Esophagus muscularis mucosa (tissue), 4 donors: ENCODE results near the gene QRFPR. TPM values are rescaled to one million over a fixed set of nuclear protein-coding genes. Genes with fewer than 3 reads are reported as not detected.

Source experiments
- DNase-seq: peaks from one replicate; pipeline ENCODE4 v3.0.0-alpha.2; 2017; ENCODE audit errors: extremely low spot score
- H3K27ac ChIP-seq, 4 donors: fragments of 200-600 bp; sonication (generic); replicated peaks in 1 of 4; 1 replicate in 3 of 4; 2 replicates in 1 of 4; pipeline ENCODE4 v1.5.1; 2016 to 2019; ENCODE audit warnings: mild to moderate bottlenecking in 1 of 4
- H3K27me3 ChIP-seq, 4 donors: fragments of 200-600 bp; sonication (generic); one replicate each; pipeline versions ENCODE4 v1.5.1 to v1.6.0; 2016 to 2019
- H3K36me3 ChIP-seq, 4 donors: fragments of 200-600 bp; sonication (generic); one replicate each; pipeline ENCODE4 v1.5.1; 2016 to 2019
- H3K4me1 ChIP-seq, 4 donors: fragments of 200-600 bp; sonication (generic); one replicate each; pipeline ENCODE4 v1.5.1; 2016 to 2019
- H3K4me3 ChIP-seq, 4 donors: fragments of 200-600 bp; sonication (generic); 1 replicate in 2 of 4; 2 replicates in 2 of 4; pipeline ENCODE4 v1.5.1; 2016 to 2019; ENCODE audit warnings: mild to moderate bottlenecking in 4 of 4, moderate library complexity in 1 of 4
- H3K9me3 ChIP-seq, 4 donors: fragments of 200-600 bp; sonication (generic); 1 replicate in 3 of 4; 2 replicates in 1 of 4; pipeline ENCODE4 v1.5.1; 2016 to 2019
- CTCF ChIP-seq, 3 experiments: fragments of 200-600 bp in 2 of 3; fragments of 450-650 bp in 1 of 3; sonication (generic) in 2 of 3; IDR thresholded peaks; one replicate each; pipeline ENCODE4 v1.5.1; 2017 to 2019; ENCODE audit warnings: antibody characterized with exemption in 3 of 3, mild to moderate bottlenecking in 2 of 3, moderate library complexity in 1 of 3
- EP300 ChIP-seq: sonication (generic); formaldehyde crosslinking; IDR thresholded peaks from one replicate; pipeline ENCODE4 v1.6.1; 2017; ENCODE audit warnings: antibody characterized with exemption
- POLR2A ChIP-seq: fragments of 450-650 bp; IDR thresholded peaks from one replicate; pipeline ENCODE4 v1.6.1; 2017; ENCODE audit warnings: antibody characterized with exemption, moderate library complexity, mild to moderate bottlenecking, low read depth
- POLR2AphosphoS5 ChIP-seq, 2 donors: sonication (generic); formaldehyde crosslinking; IDR thresholded peaks; one replicate each; pipeline ENCODE4 v1.6.1; 2017; ENCODE audit warnings: antibody characterized with exemption in 2 of 2
- WGBS: methylation state at CpG from one replicate; pipeline ENCODE4 v1.1.5; 2018; 5-methylcytosine and 5-hydroxymethylcytosine counted together
- intact Hi-C: fragments of 100-400 bp; cut with DNase I; formaldehyde crosslinking; loops from one replicate; pipeline ENCODE4 v1.15.1; 2023
- total RNA-seq, 4 donors: library from RNA; depleted of rRNA; stranded (reverse); fragments of >200 nt; gene quantifications; one replicate each; pipeline versions ENCODE4 v1.1.0 to v1.2.1, GENCODE V29; 2016

QRFPR gene
- total RNA-seq, 4 donors from 2014 or later, result 0.26 TPM; not detected in 3

GRCh38 chr4:121344098-121344497, 36.7 kb downstream of the QRFPR start:
- Histone ChIP-seq H3K27ac (no peak overlapping the region), H3K9me3 (no peaks in the 10 kb centered on the region), H3K4me1 (no peaks in the 10 kb centered on the region), H3K4me3 (no peak overlapping the region), H3K27me3 (no peaks in the 10 kb centered on the region), H3K36me3 (no peaks in the 10 kb centered on the region)
- WGBS, result 81% methylated on average over 1 of the region's 1 CpG
- intact Hi-C loops, result no loop called here
- TF ChIP-seq POLR2A (no peak), POLR2AphosphoS5 (IDR thresholded peaks at IDR 0.05) (no peak), CTCF (IDR thresholded peaks at IDR 0.05) (no peak)
- DNase-seq, result no peak

GRCh38 chr4:121340247-121340646, 40.6 kb downstream of the QRFPR start:
- Histone ChIP-seq H3K27me3 (no peaks in the 10 kb centered on the region), H3K27ac (no peak overlapping the region), H3K36me3 (no peaks in the 10 kb centered on the region), H3K9me3 (no peaks in the 10 kb centered on the region), H3K4me3 (no peak overlapping the region), H3K4me1 (no peaks in the 10 kb centered on the region)
- intact Hi-C loops, result no loop called here
- DNase-seq, result no peak
- no peak for TF ChIP-seq CTCF (IDR thresholded peaks at IDR 0.05)
- TF ChIP-seq EP300, result no peak
- TF ChIP-seq POLR2AphosphoS5 (IDR thresholded peaks at IDR 0.05), result no peak
- no peak for TF ChIP-seq POLR2A
- 86% methylated on average over 2 of the region's 2 CpGs for WGBS

- intact Hi-C loops, result no loop called here
- H3K9me3 ChIP-seq, result no peaks in the 10 kb centered on the region
- H3K4me1 ChIP-seq, result no peaks in the 10 kb centered on the region
- TF ChIP-seq EP300 (no peak), POLR2AphosphoS5 (IDR thresholded peaks at IDR 0.05) (no peak), CTCF (IDR thresholded peaks at IDR 0.05) (no peak)
- H3K4me3 ChIP-seq, result no peak overlapping the region
- no peaks in the 10 kb centered on the region for H3K27me3 ChIP-seq
- 57% methylated on average over 2 of the region's 2 CpGs for WGBS
- no peak for DNase-seq
- no peaks in the 10 kb centered on the region for H3K36me3 ChIP-seq
- H3K27ac ChIP-seq, result no peak overlapping the region
These were observed 41.0 kb downstream of the QRFPR start for GRCh38 chr4:121339824-121340223.

GRCh38 chr4:121339307-121339706, 41.5 kb downstream of the QRFPR start:
- 53% methylated on average over 2 of the region's 2 CpGs for WGBS
- Histone ChIP-seq H3K36me3 (no peaks in the 10 kb centered on the region), H3K4me1 (no peaks in the 10 kb centered on the region), H3K4me3 (no peak overlapping the region), H3K27me3 (no peaks in the 10 kb centered on the region), H3K9me3 (no peaks in the 10 kb centered on the region), H3K27ac (no peak overlapping the region)
- DNase-seq, result no peak
- intact Hi-C loops, result no loop called here
- TF ChIP-seq CTCF (IDR thresholded peaks at IDR 0.05) (no peak), POLR2A (no peak), EP300 (no peak), POLR2AphosphoS5 (IDR thresholded peaks at IDR 0.05) (no peak)

- H3K27me3 ChIP-seq, result no peaks in the 10 kb centered on the region
- no peak for DNase-seq
- H3K9me3 ChIP-seq, result no peaks in the 10 kb centered on the region
- H3K4me3 ChIP-seq, result no peak overlapping the region
- WGBS, result 93% methylated on average over 7 of the region's 7 CpGs
- TF ChIP-seq POLR2AphosphoS5 (IDR thresholded peaks at IDR 0.05) (no peak), POLR2A (no peak), CTCF (IDR thresholded peaks at IDR 0.05) (no peak), EP300 (no peak)
- no peaks in the 10 kb centered on the region for H3K4me1 ChIP-seq
- H3K36me3 ChIP-seq, result no peaks in the 10 kb centered on the region
- intact Hi-C loops, result no loop called here
- H3K27ac ChIP-seq, result no peak overlapping the region
These were observed 42.3 kb downstream of the QRFPR start for GRCh38 chr4:121338518-121338917.
